ENCODE data around the gene C2CD4C.

C2CD4C gene

GRCh38 chr19:422213-422916 is 13.4 kb upstream of the C2CD4C start:
- TF ChIP-seq CTCF (IDR thresholded peaks at IDR 0.05; ENCODE audit: insufficient read depth, low read depth, low read length, missing control alignments), result no peak

GRCh38 chr19:419721-420515 is 11.0 kb upstream of the C2CD4C start:
- no peak for TF ChIP-seq CTCF (IDR thresholded peaks at IDR 0.05; ENCODE audit: insufficient read depth, low read depth, low read length, missing control alignments)
- H3K4me3 ChIP-seq (ENCODE audit: low read length), result no peak overlapping the region
- DNase-seq (ENCODE audit: low read depth), result no peak

More at GRCh38 chr19:422213-422916, 13.4 kb upstream of the C2CD4C start:
- no peak for DNase-seq (ENCODE audit: low read depth)
- no peak overlapping the region for H3K4me3 ChIP-seq (ENCODE audit: low read length)

- TF ChIP-seq CTCF (IDR thresholded peaks at IDR 0.05; ENCODE audit: insufficient read depth, low read depth, low read length, missing control alignments), result no peak
- no peak overlapping the region for H3K4me3 ChIP-seq (ENCODE audit: low read length)
- DNase-seq (ENCODE audit: low read depth), result no peak
Observed at GRCh38 chr19:418761-419671, 10.1 kb upstream of the C2CD4C start.

GRCh38 chr19:416416-416815 is 7.5 kb upstream of the C2CD4C start:
- H3K4me3 ChIP-seq (ENCODE audit: low read length), result no peak overlapping the region
- no peak for TF ChIP-seq CTCF (IDR thresholded peaks at IDR 0.05; ENCODE audit: insufficient read depth, low read depth, low read length, missing control alignments)
- no peak for DNase-seq (ENCODE audit: low read depth)

GRCh38 chr19:415292-415691 is 6.3 kb upstream of the C2CD4C start:
- DNase-seq (ENCODE audit: low read depth), result no peak
- H3K4me3 ChIP-seq (ENCODE audit: low read length), result no peak overlapping the region
- no peak for TF ChIP-seq CTCF (IDR thresholded peaks at IDR 0.05; ENCODE audit: insufficient read depth, low read depth, low read length, missing control alignments)

GRCh38 chr19:413756-414420 is 4.9 kb upstream of the C2CD4C start:
- TF ChIP-seq CTCF (IDR thresholded peaks at IDR 0.05; ENCODE audit: insufficient read depth, low read depth, low read length, missing control alignments), result no peak
- no peak overlapping the region for H3K4me3 ChIP-seq (ENCODE audit: low read length)
- no peak for DNase-seq (ENCODE audit: low read depth)
